ENCODE measurements around the gene BZW2. TPM values are rescaled to one million over a fixed set of nuclear protein-coding genes. Genes with fewer than 3 reads are reported as not detected.

Gene BZW2
- 17.0 and 18.4 TPM in 2 replicates for total RNA-seq
- total RNA-seq (2013) = 28.0 TPM
- polyA plus RNA-seq = 19.5 and 20.6 TPM in 2 replicates
- 7.2 and 9.1 TPM in 2 replicates for polyA minus RNA-seq

DNA sequence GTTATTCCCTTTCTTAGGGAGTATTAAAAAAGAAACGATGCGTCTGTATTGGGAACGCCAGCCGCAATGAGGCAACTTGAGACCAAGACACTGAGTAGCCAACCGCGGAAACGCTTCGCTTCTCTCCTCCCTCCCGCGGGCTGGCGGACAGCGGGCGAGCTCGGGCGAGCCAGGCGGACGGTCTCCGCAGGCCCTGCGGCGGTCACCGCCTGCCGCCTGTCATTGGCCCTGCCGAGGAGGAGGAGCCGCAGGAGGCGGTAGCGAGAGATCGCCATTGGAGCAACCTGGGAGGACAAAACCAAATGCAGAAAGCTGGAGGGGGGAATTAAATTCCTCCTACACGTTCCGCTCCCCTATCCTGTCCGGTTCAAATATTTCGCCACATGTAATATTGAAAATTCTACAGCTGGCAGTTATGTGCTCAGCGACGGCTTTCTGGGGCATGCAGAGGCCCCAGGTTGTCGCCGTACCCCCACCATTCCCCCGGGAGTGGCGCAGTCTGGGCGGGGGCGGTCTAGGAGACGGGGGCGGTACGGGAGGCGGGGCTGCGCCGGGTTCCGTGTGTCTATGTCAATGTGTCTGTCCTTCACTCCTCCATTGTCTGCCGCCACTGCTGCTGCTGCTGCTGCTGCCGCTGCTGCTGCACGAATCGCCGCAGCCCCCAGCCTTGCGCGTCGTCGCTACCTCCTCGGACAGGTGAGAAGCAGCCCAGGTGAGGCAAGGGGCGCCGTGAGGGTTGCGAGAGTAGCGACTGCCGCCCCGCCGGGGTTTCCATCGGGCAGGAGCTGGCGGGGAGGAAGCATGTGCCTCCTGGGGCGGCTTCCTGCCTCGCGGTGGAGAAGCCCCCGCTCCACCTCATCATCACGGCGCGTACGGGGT lies at the start of gene BZW2, which contains the start of gene ANKMY2:
Gene BZW2, plus strand, starts transcription at position 589 of the 879 bp plus-strand sequence. CDS start 19,263 bp downstream, outside the sequence.
Gene ANKMY2, minus strand, starts transcription at position 162 of the 879 bp plus-strand sequence. CDS start 181 bp downstream, outside the sequence.
- Histone ChIP-seq H3K9ac (ENCODE audit: low read length) (peak within 1 kb of the TSS; percentile 95), H3K27me3 (replicated peaks in 1 of 4; ENCODE audit: control extremely low read depth in 1 of 4, control insufficient read depth in 3 of 4, insufficient read depth in 4 of 4, low read length in 3 of 4) (no peaks in the 10 kb centered on the region), H3K27ac (ENCODE audit: low read length in 2 of 2) (peak within 1 kb of the TSS; percentile 84 to 89), H3K36me3 (replicated peaks in 1 of 2; ENCODE audit: control extremely low read depth in 1 of 2, control insufficient read depth in 1 of 2, extremely low read depth in 1 of 2, insufficient read depth in 2 of 2, low read length in 1 of 2) (no peaks in the 10 kb centered on the region), H3K4me2 (replicated peaks; ENCODE audit: low read depth, low read length, poor library complexity, severe bottlenecking) (peak within 1 kb of the TSS; percentile 93), H3K79me2 (ENCODE audit: control insufficient read depth, insufficient read depth, low read length) (peaks cover 70% of the 10 kb centered on the region), H3K9me3 (ENCODE audit: control extremely low read depth in 1 of 3, control insufficient read depth in 2 of 3, insufficient read depth in 1 of 3, low read length in 2 of 3) (no peaks in the 10 kb centered on the region), H2AFZ (ENCODE audit: insufficient read depth, low read depth, low read length, poor library complexity, severe bottlenecking) (peak within 1 kb of the TSS; percentile 86), H3K4me3 (ENCODE audit: control extremely low read depth in 1 of 5, extremely low read depth in 1 of 5, insufficient read depth in 1 of 5, low read depth in 2 of 5, low read length in 4 of 5) (peak within 1 kb of the TSS; percentile 75 to 99 (median 91)), H3K4me1 (ENCODE audit: control insufficient read depth in 2 of 2, insufficient read depth in 2 of 2, low read length in 2 of 2) (peaks cover 20 to 26% of the 10 kb centered on the region in 2 donors), H4K20me1 (ENCODE audit: control insufficient read depth, insufficient read depth, low read length, poor library complexity, severe bottlenecking) (peaks cover 19% of the 10 kb centered on the region)
- peak within 1 kb of the TSS; percentile 99 for H3K4me3 Mint-ChIP-seq
- POLR2A ChIA-PET = interaction anchor here (0.7 to 1.6 kb wide), 3 partner anchors 36 to 277 kb away, joined by 4 to 7 read pairs (median 4); partner anchors contain the start of gene CRPPA
- CTCF ChIA-PET = interaction anchor here (0.6 to 1.6 kb wide), 5 partner anchors 43 to 272 kb away, joined by 3 to 6 read pairs (median 3); no protein-coding TSS in a partner anchor
- H3K27ac Mint-ChIP-seq = peak within 1 kb of the TSS; percentile 99
- DNase-seq (peak; percentile 96), ATAC-seq (ENCODE audit: low read depth) (peak; percentile 86)
- WGBS (ENCODE audit: insufficient coverage) = 0% methylated on average over 72 of the region's 73 CpGs
- H3K9me3 Mint-ChIP-seq (ENCODE audit: insufficient read depth) = no peaks in the 10 kb centered on the region
- H3K4me1 Mint-ChIP-seq = peaks cover 61% of the 10 kb centered on the region
- no peak for TF ChIP-seq EZH2 (IDR thresholded peaks at IDR 0.05; ENCODE audit: borderline replicate concordance, insufficient read depth, low read depth, low read length, poor library complexity, severe bottlenecking)
- TF ChIP-seq, protein P1, sequence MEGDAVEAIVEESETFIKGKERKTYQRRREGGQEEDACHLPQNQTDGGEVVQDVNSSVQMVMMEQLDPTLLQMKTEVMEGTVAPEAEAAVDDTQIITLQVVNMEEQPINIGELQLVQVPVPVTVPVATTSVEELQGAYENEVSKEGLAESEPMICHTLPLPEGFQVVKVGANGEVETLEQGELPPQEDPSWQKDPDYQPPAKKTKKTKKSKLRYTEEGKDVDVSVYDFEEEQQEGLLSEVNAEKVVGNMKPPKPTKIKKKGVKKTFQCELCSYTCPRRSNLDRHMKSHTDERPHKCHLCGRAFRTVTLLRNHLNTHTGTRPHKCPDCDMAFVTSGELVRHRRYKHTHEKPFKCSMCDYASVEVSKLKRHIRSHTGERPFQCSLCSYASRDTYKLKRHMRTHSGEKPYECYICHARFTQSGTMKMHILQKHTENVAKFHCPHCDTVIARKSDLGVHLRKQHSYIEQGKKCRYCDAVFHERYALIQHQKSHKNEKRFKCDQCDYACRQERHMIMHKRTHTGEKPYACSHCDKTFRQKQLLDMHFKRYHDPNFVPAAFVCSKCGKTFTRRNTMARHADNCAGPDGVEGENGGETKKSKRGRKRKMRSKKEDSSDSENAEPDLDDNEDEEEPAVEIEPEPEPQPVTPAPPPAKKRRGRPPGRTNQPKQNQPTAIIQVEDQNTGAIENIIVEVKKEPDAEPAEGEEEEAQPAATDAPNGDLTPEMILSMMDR (IDR thresholded peaks at IDR 0.05) = no peak
- intact Hi-C loops (cut with micrococcal nuclease) = loop anchor here (1.0 to 10.0 kb wide), 6 partner anchors 36 to 1699 kb away; partner anchors contain the start of genes AHR and TSPAN13
- no peaks in the 10 kb centered on the region for H3K27me3 Mint-ChIP-seq

Measured in B cell (primary cell).